Right kidney (tissue), 1 donor: Measurements from ENCODE around the gene RBM33.
"Not testable (repeated sequence)": the region's sequence is repeated elsewhere in the genome, so short reads cannot be mapped to it uniquely, and the experiment has no call there.

Source experiments
- DNase-seq: peaks from one replicate; pipeline ENCODE4 v3.0.0-alpha.2; 2016

RBM33 gene

DNA sequence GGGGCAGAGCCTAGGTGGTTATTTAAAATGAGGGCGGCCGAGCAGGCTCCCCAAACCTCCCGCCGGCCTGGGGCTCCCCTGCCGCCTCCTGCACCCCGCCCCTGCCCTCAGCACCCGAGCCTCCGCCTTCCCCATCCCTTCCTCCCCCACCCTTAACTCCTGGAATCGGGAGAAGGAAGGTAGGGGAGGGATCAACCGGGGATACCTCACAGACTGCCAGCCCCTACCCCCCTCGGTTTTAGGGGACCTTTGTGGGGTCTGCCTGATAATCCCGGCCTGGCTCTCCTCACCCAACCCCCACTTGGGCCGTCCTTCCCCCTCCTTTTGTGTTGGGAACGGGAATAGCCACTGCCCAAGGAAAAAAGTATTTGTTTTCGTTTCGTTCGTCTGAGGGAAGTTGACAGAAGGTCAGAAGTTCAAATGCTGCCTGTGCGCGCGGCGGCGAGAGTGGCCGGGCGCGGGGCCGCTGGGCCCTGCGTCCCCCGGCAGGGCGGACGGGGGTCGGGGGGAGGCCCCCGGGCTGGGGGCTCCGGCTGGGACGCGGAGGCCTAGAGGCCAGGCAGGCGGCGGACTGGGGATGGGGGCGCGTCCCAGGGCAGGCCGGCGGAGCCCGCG is 165.0 kb downstream of the RBM33 start:
- no peak for DNase-seq

DNA sequence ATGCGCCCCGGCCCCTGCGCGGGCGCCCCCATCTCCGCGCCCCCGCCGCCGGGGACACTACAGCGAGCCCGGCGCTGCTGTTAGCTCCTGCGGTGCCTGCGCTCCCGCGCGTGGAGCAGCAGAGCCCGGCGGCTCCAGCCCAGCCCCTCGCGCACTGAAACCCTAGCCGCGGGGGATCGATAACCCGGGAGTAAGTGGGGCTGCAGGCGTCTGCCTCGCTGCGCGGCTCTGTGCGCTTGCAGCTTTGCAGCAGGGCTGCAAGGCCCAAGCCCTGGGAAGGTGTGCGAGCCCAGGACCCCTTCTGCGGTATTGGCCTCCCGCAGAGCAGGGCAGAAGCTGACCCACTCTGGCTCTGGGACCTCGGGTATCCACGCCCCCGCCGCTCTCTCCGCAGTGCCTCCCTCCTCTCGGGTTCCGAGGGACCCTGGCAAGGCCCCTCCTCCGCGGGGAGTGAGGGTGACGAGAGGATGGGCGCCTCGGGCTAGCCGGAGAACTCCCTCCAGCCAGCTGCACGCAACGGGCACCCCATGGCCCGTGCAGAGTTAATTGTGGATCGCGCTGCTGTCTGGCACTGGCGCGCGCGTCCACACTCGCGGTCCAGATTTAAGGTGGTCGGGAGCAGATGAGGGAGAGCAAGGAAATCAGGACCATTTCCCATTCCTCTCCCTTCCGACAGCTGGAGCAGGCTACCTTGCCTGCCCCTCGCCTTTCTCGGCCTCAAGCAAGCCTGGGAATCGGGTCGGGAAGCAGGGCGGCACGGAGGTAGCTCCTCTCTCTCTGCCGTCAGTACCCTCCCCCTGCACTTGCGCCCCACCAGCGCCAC is 165.7 kb downstream of the RBM33 start:
- peak; percentile 67 for DNase-seq

GRCh38 chr7:155810770-155811559 is 166.5 kb downstream of the RBM33 start:
- DNase-seq, result no peak

DNA sequence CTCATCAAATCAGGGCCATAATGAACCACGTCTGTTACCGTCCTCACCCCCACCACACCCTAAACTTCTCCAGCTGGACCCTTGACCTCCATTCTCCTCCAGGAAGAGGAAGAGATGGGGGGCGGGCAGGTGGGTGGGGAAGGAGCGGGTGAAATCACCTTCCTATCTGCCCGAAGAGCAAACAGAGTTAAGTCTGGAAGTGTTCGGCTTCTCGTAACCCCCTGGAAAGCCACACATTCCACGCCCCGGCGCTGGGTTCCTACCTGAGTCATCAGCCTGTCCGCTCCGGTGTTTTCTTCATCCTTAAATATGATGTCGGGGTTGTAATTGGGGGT is 167.1 kb downstream of the RBM33 start:
- no peak for DNase-seq

- DNase-seq, result peak; percentile 61
These were observed 167.7 kb downstream of the RBM33 start, which contains the start of gene SHH for GRCh38 chr7:155811895-155812761. TSS of gene SHH (minus strand) at chr7:155812463. CDS start at chr7:155812122, 341 bp downstream.

DNA sequence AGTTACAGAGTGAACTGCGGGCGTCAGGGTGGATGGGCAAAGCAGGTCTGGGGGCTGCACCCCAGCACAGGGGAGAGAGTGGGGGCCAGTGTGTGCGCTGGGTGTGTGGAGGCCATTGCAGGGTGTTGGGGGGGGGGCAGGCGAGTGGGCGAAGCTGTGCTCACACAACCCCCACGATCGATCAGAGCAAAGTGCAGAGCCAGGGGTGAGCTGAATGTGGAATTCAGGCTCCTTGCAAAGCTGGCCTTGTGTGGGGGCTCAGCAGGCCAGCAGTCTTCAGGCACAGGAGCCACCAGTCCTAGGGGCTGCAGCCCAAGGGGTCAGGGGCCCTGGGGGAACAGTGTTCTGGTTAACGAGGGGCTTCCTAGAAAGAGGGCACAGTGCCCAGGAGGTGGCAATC is 168.7 kb downstream of the RBM33 start:
- DNase-seq, result no peak

- DNase-seq, result no peak
These were observed 169.3 kb downstream of the RBM33 start for GRCh38 chr7:155813546-155814315.

DNA sequence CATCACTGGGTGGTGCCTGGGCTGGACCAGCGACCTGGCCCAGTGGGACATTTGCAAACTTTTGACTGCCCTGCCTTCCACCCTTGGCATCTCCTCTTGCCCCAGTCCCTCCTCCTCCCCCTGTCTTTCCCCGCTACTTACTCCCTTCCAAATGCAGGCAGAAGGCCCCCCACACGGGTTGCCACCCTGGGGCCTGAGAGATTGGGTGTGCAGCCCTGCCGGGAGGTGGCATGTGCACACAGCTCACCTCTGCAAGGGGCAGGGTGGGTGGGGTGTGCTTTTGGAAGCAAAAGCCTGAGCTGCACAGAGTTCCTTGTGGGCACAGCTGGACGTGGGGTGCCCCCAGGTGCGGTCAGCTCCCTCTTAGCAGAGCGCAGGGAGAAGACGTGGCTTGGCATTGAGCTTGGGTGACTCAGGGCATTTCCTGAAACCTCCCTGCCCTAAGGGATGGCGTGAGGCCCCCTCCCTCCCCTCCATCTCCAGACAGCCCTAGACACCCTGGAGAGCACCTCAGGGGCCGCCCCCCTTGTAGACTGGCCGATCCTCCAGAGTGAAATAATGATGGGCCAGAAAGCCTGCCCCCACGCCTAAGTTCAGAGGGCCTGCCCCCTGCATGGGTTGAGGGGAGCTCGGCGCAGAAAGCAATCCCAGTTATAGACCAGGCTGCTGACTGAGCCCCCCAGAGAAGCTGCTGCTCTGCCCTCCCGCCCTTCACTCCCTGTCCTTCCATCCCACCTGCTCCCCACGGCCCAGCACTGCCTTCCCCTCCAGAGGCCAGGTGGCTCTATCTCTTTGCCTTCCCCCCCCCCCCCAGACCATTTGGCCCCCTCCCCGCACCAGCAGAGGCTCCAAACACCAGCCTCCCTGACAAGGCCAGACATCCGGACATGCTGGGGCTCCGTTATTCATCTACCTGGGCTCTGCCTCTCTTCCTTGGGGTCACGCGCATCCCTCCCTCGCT is 170.1 kb downstream of the RBM33 start:
- DNase-seq, result no peak

GRCh38 chr7:155815332-155816191 is 171.1 kb downstream of the RBM33 start:
- no peak for DNase-seq

DNA sequence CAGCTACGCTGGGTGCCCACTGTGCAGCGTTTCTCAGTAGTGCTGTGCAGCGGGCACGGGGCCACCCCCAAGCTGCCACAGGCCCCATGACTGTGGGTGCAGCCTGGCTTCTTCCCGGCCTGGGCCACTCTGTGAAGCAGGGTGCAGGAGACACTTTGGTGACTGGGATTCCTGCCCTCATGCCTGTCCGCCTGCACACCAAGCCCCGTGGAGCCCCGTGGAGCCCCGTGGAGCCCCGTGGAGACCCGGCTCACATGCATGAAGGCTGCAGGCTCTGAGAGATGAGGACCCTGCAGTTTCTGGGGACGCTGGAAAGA is 171.7 kb downstream of the RBM33 start:
- no peak for DNase-seq

DNA sequence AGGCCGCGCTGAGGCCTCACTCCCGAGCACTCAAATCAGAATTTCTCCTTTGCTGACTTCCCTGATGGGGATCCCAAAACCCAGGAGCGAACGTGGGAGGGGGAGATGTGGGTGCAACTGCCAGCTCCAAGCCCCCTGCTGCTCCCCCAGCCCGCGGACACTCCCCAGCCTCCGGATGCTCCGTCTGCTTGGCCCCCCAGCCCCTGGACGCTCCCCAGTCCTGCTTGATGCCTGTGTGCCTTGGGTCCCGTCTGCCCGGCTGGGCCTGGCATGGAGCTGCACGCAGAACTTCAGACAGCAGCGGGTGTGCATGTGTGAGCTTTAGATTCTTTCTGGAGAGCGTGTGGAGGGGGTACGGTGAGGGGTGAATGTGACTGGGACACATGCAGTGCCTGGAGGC is 172.5 kb downstream of the RBM33 start:
- DNase-seq, result no peak

DNA sequence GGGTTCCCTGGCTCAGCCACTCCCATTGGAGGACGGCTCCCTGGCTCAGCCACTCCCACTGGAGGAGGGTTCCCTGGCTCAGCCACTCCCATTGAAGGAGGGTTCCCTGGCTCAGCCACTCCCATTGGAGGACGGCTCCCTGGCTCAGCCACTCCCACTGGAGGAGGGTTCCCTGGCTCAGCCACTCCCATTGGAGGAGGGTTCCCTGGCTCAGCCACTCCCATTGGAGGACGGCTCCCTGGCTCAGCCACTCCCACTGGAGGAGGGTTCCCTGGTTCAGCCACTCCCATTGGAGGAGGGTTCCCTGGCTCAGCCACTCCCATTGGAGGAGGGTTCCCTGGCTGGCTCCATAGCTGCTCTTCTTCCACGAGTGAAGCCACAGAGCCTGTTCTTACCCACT is 173.1 kb downstream of the RBM33 start:
- not testable (repeated sequence) for DNase-seq

- no peak for DNase-seq
These were observed 173.8 kb downstream of the RBM33 start for GRCh38 chr7:155818154-155818819.

GRCh38 chr7:155818820-155819168 is 174.3 kb downstream of the RBM33 start:
- no peak for DNase-seq

DNA sequence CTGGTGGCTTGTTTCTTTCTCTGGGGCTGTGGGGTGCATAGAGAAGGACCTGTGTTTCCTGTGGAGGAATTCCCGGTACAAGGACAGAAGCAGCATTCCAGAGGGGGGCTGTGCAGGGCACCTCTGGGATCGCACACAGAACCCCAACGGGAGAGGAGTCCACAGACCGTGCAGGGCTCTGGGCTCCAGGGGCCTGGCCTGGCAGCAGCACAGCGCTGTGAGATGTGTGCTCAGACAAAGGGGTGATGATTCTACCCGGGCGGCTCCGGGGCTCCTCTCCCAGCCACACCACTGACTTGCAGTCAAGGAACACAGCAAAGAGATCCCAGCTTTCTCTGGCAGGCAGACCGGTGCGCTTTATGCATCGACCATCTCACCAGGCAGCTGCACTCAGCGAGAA is 174.7 kb downstream of the RBM33 start:
- no peak for DNase-seq

GRCh38 chr7:155820246-155820645 is 175.8 kb downstream of the RBM33 start:
- no peak for DNase-seq

GRCh38 chr7:155820788-155821187 is 176.3 kb downstream of the RBM33 start:
- DNase-seq, result no peak

GRCh38 chr7:155821851-155822250 is 177.4 kb downstream of the RBM33 start:
- no peak for DNase-seq
